Nephron (organoid): Measurements from ENCODE around the gene ZNF491.
A peak's percentile ranks its signal among the peaks of the same experiment; 100 is the strongest.
"Not testable (repeated sequence)": the region's sequence is repeated elsewhere in the genome, so short reads cannot be mapped to it uniquely, and the experiment has no call there.

Source experiments
- H3K27ac Mint-ChIP-seq, 3 experiments: 2 replicates each; pipeline ENCODE4 v1.8.0; 2020; ENCODE audit warnings: mixed read lengths in 3 of 3, mild to moderate bottlenecking in 2 of 3, moderate library complexity in 1 of 3
- H3K27me3 Mint-ChIP-seq: 2 replicates; pipeline ENCODE4 v1.8.0; 2021; ENCODE audit warnings: low read depth, mild to moderate bottlenecking, moderate library complexity, mixed read lengths
- H3K36me3 Mint-ChIP-seq: 2 replicates; pipeline ENCODE4 v1.8.0; 2020; ENCODE audit warnings: low read depth, mixed read lengths
- H3K4me1 Mint-ChIP-seq: 2 replicates; pipeline ENCODE4 v1.8.0; 2020; ENCODE audit warnings: mixed read lengths
- H3K4me3 Mint-ChIP-seq, 3 experiments: 2 replicates each; pipeline ENCODE4 v1.8.0; 2020; ENCODE audit warnings: mild to moderate bottlenecking in 3 of 3, mixed read lengths in 3 of 3, moderate library complexity in 2 of 3
- H3K9me3 Mint-ChIP-seq: 2 replicates; pipeline ENCODE4 v1.8.0; 2020; ENCODE audit warnings: mixed read lengths
- CTCF ChIP-seq, 3 experiments: fragments of 200-600 bp; sonication (generic); IDR thresholded peaks; one replicate each; pipeline ENCODE4 v1.5.0; 2021; ENCODE audit warnings: antibody characterized with exemption in 3 of 3; ENCODE audit not compliant: unreplicated experiment in 3 of 3

The ZNF491 gene

GRCh38 chr19:11813703-11814028 is 15.3 kb downstream of the ZNF491 start:
- H3K4me1 Mint-ChIP-seq = peaks cover 7% of the 10 kb centered on the region
- no peaks in the 10 kb centered on the region for H3K27me3 Mint-ChIP-seq
- H3K27ac Mint-ChIP-seq = peak overlapping the region; percentile 53 to 96 (median 58)
- H3K9me3 Mint-ChIP-seq = peaks cover 52% of the 10 kb centered on the region
- TF ChIP-seq CTCF (IDR thresholded peaks at IDR 0.05; ENCODE audit: unreplicated experiment in 3 of 3) = no peak
- H3K4me3 Mint-ChIP-seq = peak overlapping the region; percentile 87 to 95 (median 90)
- peaks cover 81% of the 10 kb centered on the region for H3K36me3 Mint-ChIP-seq

GRCh38 chr19:11814029-11814699 is 15.8 kb downstream of the ZNF491 start, which contains the start of gene ZNF440:
TSS of gene ZNF440 (plus strand) at chr19:11814273. CDS start at chr19:11814448, 175 bp downstream.
- Mint-ChIP-seq H3K27ac (peak within 1 kb of the TSS; percentile 53 to 96 (median 58)), H3K4me1 (peaks cover 7% of the 10 kb centered on the region), H3K4me3 (peak within 1 kb of the TSS; percentile 89 to 95 (median 91)), H3K27me3 (no peaks in the 10 kb centered on the region), H3K9me3 (peaks cover 49% of the 10 kb centered on the region), H3K36me3 (peaks cover 81% of the 10 kb centered on the region)
- no peak for TF ChIP-seq CTCF (IDR thresholded peaks at IDR 0.05; ENCODE audit: unreplicated experiment in 3 of 3)

GRCh38 chr19:11814700-11815035 is 16.3 kb downstream of the ZNF491 start:
- TF ChIP-seq CTCF (IDR thresholded peaks at IDR 0.05; ENCODE audit: unreplicated experiment in 3 of 3) = no peak
- Mint-ChIP-seq H3K4me3 (peak overlapping the region; percentile 89 to 95 (median 91)), H3K4me1 (peaks cover 7% of the 10 kb centered on the region), H3K27ac (peak overlapping the region in 1 of 3 experiments; percentile 96), H3K27me3 (no peaks in the 10 kb centered on the region), H3K36me3 (peaks cover 79% of the 10 kb centered on the region), H3K9me3 (peaks cover 49% of the 10 kb centered on the region)

GRCh38 chr19:11821474-11822109 is 23.3 kb downstream of the ZNF491 start:
- H3K27me3 Mint-ChIP-seq = no peaks in the 10 kb centered on the region
- H3K27ac Mint-ChIP-seq = no peak overlapping the region
- TF ChIP-seq CTCF (IDR thresholded peaks at IDR 0.05; ENCODE audit: unreplicated experiment in 3 of 3) = no peak
- no peaks in the 10 kb centered on the region for H3K4me1 Mint-ChIP-seq
- peaks cover 55% of the 10 kb centered on the region for H3K9me3 Mint-ChIP-seq
- H3K4me3 Mint-ChIP-seq = no peak overlapping the region
- peaks cover 98% of the 10 kb centered on the region for H3K36me3 Mint-ChIP-seq

GRCh38 chr19:11828957-11829876 is 30.9 kb downstream of the ZNF491 start:
- H3K27ac Mint-ChIP-seq, H3K4me3 Mint-ChIP-seq, H3K4me1 Mint-ChIP-seq, H3K27me3 Mint-ChIP-seq: not testable (repeated sequence)
- H3K36me3 Mint-ChIP-seq = peaks cover 99% of the 10 kb centered on the region
- peaks cover 84% of the 10 kb centered on the region for H3K9me3 Mint-ChIP-seq

GRCh38 chr19:11832253-11832912 is 34.1 kb downstream of the ZNF491 start:
- H3K27me3 Mint-ChIP-seq = no peaks in the 10 kb centered on the region
- peaks cover 100% of the 10 kb centered on the region for H3K36me3 Mint-ChIP-seq
- peaks cover 87% of the 10 kb centered on the region for H3K9me3 Mint-ChIP-seq
- H3K27ac Mint-ChIP-seq = no peak overlapping the region
- H3K4me3 Mint-ChIP-seq = no peak overlapping the region
- no peak for TF ChIP-seq CTCF (IDR thresholded peaks at IDR 0.05; ENCODE audit: unreplicated experiment in 3 of 3)
- H3K4me1 Mint-ChIP-seq = no peaks in the 10 kb centered on the region
